Stimulated activated CD8-positive, alpha-beta memory T cell treated with anti-CD3 and anti-CD28 coated beads, Interleukin-15, amount 100 ng/mL, for 24 hours (primary cell): Measurements from ENCODE around the gene GJB2.

Experiments
- DNase-seq: peaks from one replicate; pipeline ENCODE4 v3.0.0-alpha.2; 2020; ENCODE audit warnings: low read depth

GJB2 gene

DNA sequence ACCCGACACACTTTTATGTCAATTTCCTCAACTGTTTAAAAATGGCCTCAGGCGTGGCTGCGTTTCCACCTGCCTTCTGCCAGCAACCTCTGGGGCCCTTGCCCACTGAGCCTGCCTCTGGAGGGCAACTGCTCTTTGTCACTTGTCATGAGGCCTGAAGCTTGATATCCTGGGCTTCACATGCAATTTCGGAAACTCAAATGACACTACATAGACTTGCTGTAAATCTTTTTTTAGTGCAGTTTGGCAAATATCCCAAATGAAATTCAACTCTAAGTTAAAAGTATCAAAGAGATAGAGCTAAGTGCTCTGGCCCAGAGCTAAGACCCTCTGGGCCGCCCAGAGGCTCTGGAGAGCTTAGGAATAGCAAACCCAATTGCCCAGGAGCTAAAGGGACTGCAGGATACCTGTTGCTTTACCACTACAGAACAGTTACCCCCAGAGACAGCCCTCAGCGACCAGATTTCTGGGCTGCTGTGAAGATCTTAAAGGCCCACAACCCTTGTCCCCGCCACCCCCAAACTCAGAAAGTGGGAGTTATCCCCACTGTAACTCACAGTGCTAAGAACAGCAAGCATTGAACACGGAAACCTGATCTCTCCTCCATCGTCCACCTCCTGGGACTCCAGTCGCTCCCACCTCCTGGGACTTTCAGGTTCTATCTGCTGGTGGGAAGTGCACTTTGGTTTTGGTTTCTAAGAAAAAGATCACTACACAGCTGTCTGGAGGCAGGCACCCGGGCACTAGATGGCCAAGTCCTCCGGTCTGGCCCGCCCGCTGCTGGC is 51.3 kb downstream of the GJB2 start:
- DNase-seq: no peak

GRCh38 chr13:20140487-20140886 is 52.3 kb downstream of the GJB2 start:
- no peak for DNase-seq

- no peak for DNase-seq
Measured at GRCh38 chr13:20137875-20138274, 54.9 kb downstream of the GJB2 start.
